ENCODE data around the gene TMEM147.

Gene TMEM147

GRCh38 chr19:35569281-35569781 lies 23.9 kb downstream of the TMEM147 start:
- CTCF ChIA-PET = no interaction called here
- TF ChIP-seq CTBP1 (IDR thresholded peaks at IDR 0.05; ENCODE audit: borderline replicate concordance) (no peak), TARDBP (IDR thresholded peaks at IDR 0.05) (no peak), FOXK2 (IDR thresholded peaks at IDR 0.05) (no peak), SP1 (IDR thresholded peaks at IDR 0.05) (no peak), ZNF384 (IDR thresholded peaks at IDR 0.05) (no peak), L3MBTL2 (conservative IDR thresholded peaks at IDR 0.05) (no peak)
- DNase-seq (ENCODE audit: extremely low spot score) = no peak
- POLR2A ChIA-PET = interaction anchor here (1.0 kb wide), 1 partner anchor 74 kb away, joined by 3 read pairs; no protein-coding TSS in a partner anchor

DNA sequence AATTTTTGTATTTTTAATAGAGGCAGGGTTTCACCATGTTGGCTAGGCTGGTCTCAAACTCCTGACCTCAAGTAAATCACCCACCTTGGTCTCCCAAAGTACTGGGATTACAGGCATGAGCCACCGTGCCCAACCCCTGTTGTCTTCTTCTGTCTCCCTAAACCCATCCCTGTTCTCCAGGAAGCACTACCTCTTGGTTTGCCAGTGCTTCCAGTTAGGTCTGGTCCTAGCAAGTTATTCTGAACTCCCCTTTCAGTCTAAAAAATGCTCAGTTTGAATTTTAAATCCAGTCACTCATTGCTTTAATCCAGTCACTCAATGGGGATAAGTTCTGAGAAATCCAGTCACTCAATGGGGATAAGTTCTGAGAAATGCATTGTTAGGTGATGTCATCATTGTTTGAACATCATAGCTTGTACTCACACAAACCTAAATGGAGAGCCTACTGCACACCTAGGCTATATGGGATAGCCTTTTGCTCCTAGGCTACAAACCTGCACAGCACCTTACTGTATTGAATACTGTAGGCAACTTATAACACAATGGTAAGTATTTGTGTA lies 26.1 kb downstream of the TMEM147 start:
- CTCF ChIA-PET = no interaction called here
- TF ChIP-seq L3MBTL2 (conservative IDR thresholded peaks at IDR 0.05) (no peak), ZNF384 (IDR thresholded peaks at IDR 0.05) (no peak), ARNT (IDR thresholded peaks at IDR 0.05) (no peak), CTBP1 (IDR thresholded peaks at IDR 0.05; ENCODE audit: borderline replicate concordance) (no peak), BHLHE40 (IDR thresholded peaks at IDR 0.05; ENCODE audit: borderline replicate concordance) (no peak), ELF4 (IDR thresholded peaks at IDR 0.05) (no peak)
- POLR2A ChIA-PET = no interaction called here
- no peak for DNase-seq (ENCODE audit: extremely low spot score)

DNA sequence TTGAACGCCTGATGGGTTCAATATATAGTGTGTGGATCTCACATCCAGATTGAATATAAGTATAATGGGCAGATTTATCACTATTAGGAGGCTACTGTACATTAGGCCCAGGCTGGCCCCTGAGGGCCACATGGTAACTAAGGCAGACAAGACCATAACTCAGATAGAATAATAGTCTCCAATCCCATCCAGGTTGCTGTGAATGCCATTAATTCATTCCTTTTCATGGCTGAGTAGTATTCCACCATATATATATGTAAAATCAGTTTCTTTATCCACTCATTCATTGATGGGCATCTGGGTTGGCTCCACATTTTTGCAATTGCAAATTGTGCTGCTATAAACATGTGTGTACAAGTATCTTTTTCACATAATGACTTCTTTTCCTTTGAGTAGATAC lies 32.5 kb downstream of the TMEM147 start:
- DNase-seq (ENCODE audit: extremely low spot score) = no peak
- POLR2A ChIA-PET = no interaction called here
- TF ChIP-seq FOXM1 (IDR thresholded peaks at IDR 0.05; ENCODE audit: borderline replicate concordance) = no peak
- CTCF ChIA-PET = no interaction called here

DNA sequence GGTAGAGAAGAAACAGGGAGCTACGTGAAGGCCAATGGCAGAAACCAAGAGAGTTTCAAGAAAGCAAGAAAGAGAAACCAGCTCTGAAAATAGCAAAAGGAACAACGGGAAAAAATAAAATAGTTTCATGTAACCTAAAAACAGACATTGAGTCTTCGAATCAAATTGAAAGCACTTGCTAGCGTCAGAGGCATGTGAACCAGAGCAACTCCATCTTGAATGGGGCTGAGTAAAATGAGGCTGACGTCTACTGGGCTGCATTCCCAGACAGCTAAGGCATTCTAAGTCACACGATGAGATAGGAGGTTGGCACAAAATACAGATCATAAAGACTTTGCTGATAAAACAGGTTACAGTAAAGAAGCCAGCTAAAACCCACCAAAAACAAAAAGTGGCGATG lies 33.3 kb downstream of the TMEM147 start:
- ChIA-PET POLR2A (interaction anchor here (1.0 kb wide), 1 partner anchor 70 kb away, joined by 3 read pairs; no protein-coding TSS in a partner anchor), CTCF (no interaction called here)
- DNase-seq (ENCODE audit: extremely low spot score) = no peak
- TF ChIP-seq NFRKB (IDR thresholded peaks at IDR 0.05) (no peak), BHLHE40 (IDR thresholded peaks at IDR 0.05; ENCODE audit: borderline replicate concordance) (no peak), FOXA1 (IDR thresholded peaks at IDR 0.05) (no peak)
- TF ChIP-seq, protein P1, sequence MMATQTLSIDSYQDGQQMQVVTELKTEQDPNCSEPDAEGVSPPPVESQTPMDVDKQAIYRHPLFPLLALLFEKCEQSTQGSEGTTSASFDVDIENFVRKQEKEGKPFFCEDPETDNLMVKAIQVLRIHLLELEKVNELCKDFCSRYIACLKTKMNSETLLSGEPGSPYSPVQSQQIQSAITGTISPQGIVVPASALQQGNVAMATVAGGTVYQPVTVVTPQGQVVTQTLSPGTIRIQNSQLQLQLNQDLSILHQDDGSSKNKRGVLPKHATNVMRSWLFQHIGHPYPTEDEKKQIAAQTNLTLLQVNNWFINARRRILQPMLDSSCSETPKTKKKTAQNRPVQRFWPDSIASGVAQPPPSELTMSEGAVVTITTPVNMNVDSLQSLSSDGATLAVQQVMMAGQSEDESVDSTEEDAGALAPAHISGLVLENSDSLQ (IDR thresholded peaks at IDR 0.05) = no peak

DNA sequence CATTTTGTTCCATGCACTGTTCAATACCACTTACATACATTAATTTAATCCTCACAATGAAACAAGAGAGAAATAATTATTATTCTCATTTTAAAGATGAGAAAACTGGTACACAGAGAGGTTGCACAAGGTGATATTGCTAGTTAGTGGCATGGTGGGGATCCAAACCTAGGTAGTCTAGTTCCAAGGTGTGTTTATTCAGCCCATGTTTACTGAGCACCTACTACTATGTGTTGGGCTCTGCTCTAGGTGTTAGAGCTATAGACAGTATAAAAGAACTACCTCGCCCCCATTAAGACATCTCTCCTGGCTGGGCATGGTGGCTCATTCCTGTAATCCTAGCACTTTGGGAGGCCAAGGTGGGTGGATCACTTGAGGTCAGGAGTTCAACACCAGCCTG lies 37.3 kb downstream of the TMEM147 start:
- ChIA-PET CTCF (no interaction called here), POLR2A (no interaction called here)
- TF ChIP-seq LEF1 (IDR thresholded peaks at IDR 0.05; ENCODE audit: borderline replicate concordance) (no peak), FOXA1 (IDR thresholded peaks at IDR 0.05) (no peak), CTBP1 (IDR thresholded peaks at IDR 0.05; ENCODE audit: borderline replicate concordance) (no peak), BHLHE40 (IDR thresholded peaks at IDR 0.05; ENCODE audit: borderline replicate concordance) (no peak), FOXK2 (IDR thresholded peaks at IDR 0.05) (no peak), TARDBP (IDR thresholded peaks at IDR 0.05) (no peak), ZNF384 (IDR thresholded peaks at IDR 0.05) (no peak), NFRKB (IDR thresholded peaks at IDR 0.05) (no peak), ARNT (IDR thresholded peaks at IDR 0.05) (no peak), ELF4 (IDR thresholded peaks at IDR 0.05) (no peak), SP1 (IDR thresholded peaks at IDR 0.05) (no peak), HDGF (IDR thresholded peaks at IDR 0.05; ENCODE audit: borderline replicate concordance) (no peak)
- TF ChIP-seq, protein P1 (IDR thresholded peaks at IDR 0.05) = no peak
- DNase-seq (ENCODE audit: extremely low spot score) = no peak

- ChIA-PET CTCF (no interaction called here), POLR2A (no interaction called here)
- peak; percentile 48 for DNase-seq (ENCODE audit: extremely low spot score)
- TF ChIP-seq HDGF (IDR thresholded peaks at IDR 0.05; ENCODE audit: borderline replicate concordance) (no peak), ARNT (IDR thresholded peaks at IDR 0.05) (no peak), FOXK2 (IDR thresholded peaks at IDR 0.05) (no peak), ZNF384 (IDR thresholded peaks at IDR 0.05) (no peak), FOXM1 (IDR thresholded peaks at IDR 0.05; ENCODE audit: borderline replicate concordance) (no peak), FOXA1 (IDR thresholded peaks at IDR 0.05) (no peak), SP1 (IDR thresholded peaks at IDR 0.05) (no peak), BHLHE40 (IDR thresholded peaks at IDR 0.05; ENCODE audit: borderline replicate concordance) (no peak), TARDBP (IDR thresholded peaks at IDR 0.05) (no peak), ELF4 (IDR thresholded peaks at IDR 0.05) (no peak), L3MBTL2 (conservative IDR thresholded peaks at IDR 0.05) (no peak), CTBP1 (IDR thresholded peaks at IDR 0.05; ENCODE audit: borderline replicate concordance) (no peak)
- TF ChIP-seq, protein P1 (IDR thresholded peaks at IDR 0.05) = no peak
Observed at GRCh38 chr19:35585848-35586247, 40.4 kb downstream of the TMEM147 start, which contains the start of gene PMIS2. TSS of gene PMIS2 (plus strand) at chr19:35586173. CDS start at chr19:35586260, 87 bp downstream.

- DNase-seq (ENCODE audit: extremely low spot score) = peak; percentile 2
- POLR2A ChIA-PET = no interaction called here
- CTCF ChIA-PET = no interaction called here
- no peak for TF ChIP-seq SP1 (IDR thresholded peaks at IDR 0.05)
- no peak for TF ChIP-seq ZNF384 (IDR thresholded peaks at IDR 0.05)
- TF ChIP-seq FOXA1 (IDR thresholded peaks at IDR 0.05) = no peak
- TF ChIP-seq FOXM1 (IDR thresholded peaks at IDR 0.05; ENCODE audit: borderline replicate concordance) = no peak
- TF ChIP-seq ELF4 (IDR thresholded peaks at IDR 0.05) = no peak
- TF ChIP-seq TARDBP (IDR thresholded peaks at IDR 0.05) = no peak
- no peak for TF ChIP-seq BHLHE40 (IDR thresholded peaks at IDR 0.05; ENCODE audit: borderline replicate concordance)
- TF ChIP-seq, protein P1 (IDR thresholded peaks at IDR 0.05) = no peak
- no peak for TF ChIP-seq HDGF (IDR thresholded peaks at IDR 0.05; ENCODE audit: borderline replicate concordance)
- TF ChIP-seq SUZ12 (IDR thresholded peaks at IDR 0.05) = no peak
- TF ChIP-seq LEF1 (IDR thresholded peaks at IDR 0.05; ENCODE audit: borderline replicate concordance) = no peak
- no peak for TF ChIP-seq FOXK2 (IDR thresholded peaks at IDR 0.05)
- no peak for TF ChIP-seq L3MBTL2 (conservative IDR thresholded peaks at IDR 0.05)
- TF ChIP-seq CTBP1 (IDR thresholded peaks at IDR 0.05; ENCODE audit: borderline replicate concordance) = no peak
- no peak for TF ChIP-seq NFRKB (IDR thresholded peaks at IDR 0.05)
Observed at GRCh38 chr19:35587321-35587720, 41.9 kb downstream of the TMEM147 start.
